ENCODE data around the gene UQCC2.

GRCh38 chr6:33712914-33713313, 1.4 kb upstream of the UQCC2 start:
- TF ChIP-seq EZH2 (IDR thresholded peaks at IDR 0.05; ENCODE audit: low read depth): no peak
- TF ChIP-seq, protein P1, sequence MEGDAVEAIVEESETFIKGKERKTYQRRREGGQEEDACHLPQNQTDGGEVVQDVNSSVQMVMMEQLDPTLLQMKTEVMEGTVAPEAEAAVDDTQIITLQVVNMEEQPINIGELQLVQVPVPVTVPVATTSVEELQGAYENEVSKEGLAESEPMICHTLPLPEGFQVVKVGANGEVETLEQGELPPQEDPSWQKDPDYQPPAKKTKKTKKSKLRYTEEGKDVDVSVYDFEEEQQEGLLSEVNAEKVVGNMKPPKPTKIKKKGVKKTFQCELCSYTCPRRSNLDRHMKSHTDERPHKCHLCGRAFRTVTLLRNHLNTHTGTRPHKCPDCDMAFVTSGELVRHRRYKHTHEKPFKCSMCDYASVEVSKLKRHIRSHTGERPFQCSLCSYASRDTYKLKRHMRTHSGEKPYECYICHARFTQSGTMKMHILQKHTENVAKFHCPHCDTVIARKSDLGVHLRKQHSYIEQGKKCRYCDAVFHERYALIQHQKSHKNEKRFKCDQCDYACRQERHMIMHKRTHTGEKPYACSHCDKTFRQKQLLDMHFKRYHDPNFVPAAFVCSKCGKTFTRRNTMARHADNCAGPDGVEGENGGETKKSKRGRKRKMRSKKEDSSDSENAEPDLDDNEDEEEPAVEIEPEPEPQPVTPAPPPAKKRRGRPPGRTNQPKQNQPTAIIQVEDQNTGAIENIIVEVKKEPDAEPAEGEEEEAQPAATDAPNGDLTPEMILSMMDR (conservative IDR thresholded peaks at IDR 0.05): no peak

Measured in PC-9 (cell line).